Activated T-cell treated with anti-CD3 and anti-CD28 coated beads, Interleukin-2, amount 50 U/mL, for 4 hours (primary cell): ENCODE results near the gene ASTN1. TPM values are rescaled to one million over a fixed set of nuclear protein-coding genes. Genes with fewer than 3 reads are reported as not detected.
"Not testable (repeated sequence)": the region's sequence is repeated elsewhere in the genome, so short reads cannot be mapped to it uniquely, and the experiment has no call there.

Source experiments
- ATAC-seq, 2 donors: fragments of 200-7000 bp; cut with Tn5 transposase; one replicate each; pipeline ENCODE4 v1.10.0; 2021
- DNase-seq: peaks from one replicate; pipeline ENCODE4 v3.0.0-alpha.2; 2020
- H3K27me3 Mint-ChIP-seq: one replicate; pipeline ENCODE4 v1.8.0; 2021; ENCODE audit warnings: low read depth, mixed read lengths
- H3K36me3 Mint-ChIP-seq: one replicate; pipeline ENCODE4 v1.8.0; 2022; ENCODE audit warnings: mixed read lengths; ENCODE audit not compliant: insufficient read depth
- H3K4me1 Mint-ChIP-seq: one replicate; pipeline ENCODE4 v1.8.0; 2021; ENCODE audit warnings: low read depth, mixed read lengths
- H3K4me3 Mint-ChIP-seq: one replicate; pipeline ENCODE4 v1.8.0; 2021; ENCODE audit warnings: mild to moderate bottlenecking, moderate library complexity, mixed read lengths
- H3K9me3 Mint-ChIP-seq: one replicate; pipeline ENCODE4 v1.8.0; 2021; ENCODE audit warnings: mixed read lengths
- total RNA-seq, 3 donors: library from RNA; stranded (reverse); gene quantifications; one replicate each; pipeline ENCODE4 v1.2.1, GENCODE V29; 2021

Gene ASTN1
- total RNA-seq, 3 donors from 2014 or later, result not detected

- Mint-ChIP-seq H3K4me3 (no peak overlapping the region), H3K4me1 (no peaks in the 10 kb centered on the region), H3K9me3 (no peaks in the 10 kb centered on the region), H3K27me3 (no peaks in the 10 kb centered on the region), H3K36me3 (no peaks in the 10 kb centered on the region)
- no peak for ATAC-seq
- DNase-seq, result no peak
Observed at GRCh38 chr1:177106196-177106595, 58.3 kb downstream of the ASTN1 start.

DNA sequence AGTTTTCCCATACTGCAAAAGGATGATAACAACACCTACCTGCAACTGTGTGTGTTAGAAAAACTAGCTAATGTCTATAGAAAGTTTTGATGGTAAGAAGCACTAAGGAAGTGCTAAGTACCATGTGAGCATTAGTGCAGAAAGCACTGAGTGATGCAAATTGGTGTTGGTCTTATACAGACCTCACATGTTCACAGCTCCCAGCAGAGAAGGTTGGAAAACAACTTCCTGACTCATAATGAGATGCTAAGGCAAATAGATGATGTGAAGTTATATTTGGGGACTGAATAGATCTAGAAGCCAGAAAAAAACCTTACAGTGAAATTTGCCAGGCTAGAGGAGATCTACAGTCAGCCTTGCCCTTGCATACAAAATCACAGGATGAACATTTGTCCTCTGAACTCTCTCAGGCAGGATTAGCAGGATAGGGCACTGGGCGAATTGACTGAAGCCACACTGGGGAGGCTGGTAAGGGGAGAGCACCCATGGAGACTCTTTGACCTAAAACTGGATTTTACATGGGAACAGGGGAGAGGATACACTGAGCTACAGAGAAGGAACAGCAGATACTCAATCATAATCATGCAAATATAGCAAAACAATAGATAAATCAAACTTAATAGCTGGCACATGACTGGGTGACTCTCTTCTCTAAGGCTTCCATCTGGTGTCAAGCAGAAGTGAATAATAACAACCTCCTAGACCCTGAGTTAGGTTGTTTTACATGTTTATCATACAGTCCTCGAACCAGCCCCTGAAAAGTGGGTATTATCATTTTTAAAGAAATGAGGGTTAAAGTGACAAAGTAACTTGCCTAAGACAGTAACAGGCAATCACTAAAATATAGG is 61.3 kb downstream of the ASTN1 start:
- DNase-seq (no peak), ATAC-seq (no peak)
- H3K4me1 Mint-ChIP-seq, result no peaks in the 10 kb centered on the region
- no peaks in the 10 kb centered on the region for H3K36me3 Mint-ChIP-seq
- H3K27me3 Mint-ChIP-seq, result no peaks in the 10 kb centered on the region
- no peak overlapping the region for H3K4me3 Mint-ChIP-seq
- H3K9me3 Mint-ChIP-seq, result no peaks in the 10 kb centered on the region

DNA sequence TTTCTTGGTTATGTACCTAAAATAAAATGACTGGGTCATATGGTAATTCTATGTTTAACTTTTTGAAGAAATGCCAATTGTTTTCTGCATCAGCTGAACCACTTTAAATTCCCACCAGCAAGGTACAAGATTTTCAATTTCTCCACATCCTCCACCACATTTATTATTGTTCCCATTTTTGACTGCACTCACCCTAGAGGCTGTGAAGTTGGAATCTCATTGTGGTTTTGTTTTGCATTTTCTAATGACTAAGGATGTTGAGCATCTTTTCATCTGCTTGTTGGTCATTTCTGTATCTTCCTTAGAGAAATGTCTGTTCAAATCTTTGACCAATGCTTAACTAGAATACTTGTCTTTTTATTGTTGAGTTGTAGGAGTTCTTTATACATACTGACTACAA is 72.5 kb downstream of the ASTN1 start:
- no peak for DNase-seq
- ATAC-seq, result no peak
- Mint-ChIP-seq H3K9me3 (peaks cover 6% of the 10 kb centered on the region), H3K36me3 (no peaks in the 10 kb centered on the region), H3K27me3 (no peaks in the 10 kb centered on the region), H3K4me1 (no peaks in the 10 kb centered on the region), H3K4me3 (no peak overlapping the region)

DNA sequence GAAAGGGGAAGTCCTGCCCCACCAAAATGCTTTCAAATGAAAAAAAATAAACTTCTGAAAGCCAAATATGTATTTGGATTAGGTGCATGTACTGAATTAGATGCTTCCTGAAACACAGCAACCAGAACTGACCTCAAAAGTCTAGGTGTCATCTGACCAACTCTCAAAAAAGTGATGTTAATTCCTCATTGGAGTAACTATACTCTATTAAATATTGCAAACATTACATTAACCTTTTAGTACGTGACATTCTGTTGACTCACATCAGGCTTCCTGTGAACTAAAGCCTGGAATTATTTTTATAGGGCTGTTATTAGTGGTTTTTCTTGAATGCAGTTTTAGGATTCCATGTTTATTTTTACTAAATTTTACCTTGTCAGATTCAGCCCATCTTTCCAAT is 73.5 kb downstream of the ASTN1 start:
- H3K9me3 Mint-ChIP-seq, result no peaks in the 10 kb centered on the region
- H3K4me1 Mint-ChIP-seq, result no peaks in the 10 kb centered on the region
- H3K4me3 Mint-ChIP-seq, result no peak overlapping the region
- no peaks in the 10 kb centered on the region for H3K27me3 Mint-ChIP-seq
- no peak for ATAC-seq
- DNase-seq, result no peak
- no peaks in the 10 kb centered on the region for H3K36me3 Mint-ChIP-seq

- Mint-ChIP-seq H3K36me3 (no peaks in the 10 kb centered on the region), H3K9me3 (no peaks in the 10 kb centered on the region), H3K4me3 (no peak overlapping the region), H3K27me3 (no peaks in the 10 kb centered on the region), H3K4me1 (no peaks in the 10 kb centered on the region)
- ATAC-seq (no peak), DNase-seq (no peak)
Observed at GRCh38 chr1:177088966-177089365, 75.5 kb downstream of the ASTN1 start.

DNA sequence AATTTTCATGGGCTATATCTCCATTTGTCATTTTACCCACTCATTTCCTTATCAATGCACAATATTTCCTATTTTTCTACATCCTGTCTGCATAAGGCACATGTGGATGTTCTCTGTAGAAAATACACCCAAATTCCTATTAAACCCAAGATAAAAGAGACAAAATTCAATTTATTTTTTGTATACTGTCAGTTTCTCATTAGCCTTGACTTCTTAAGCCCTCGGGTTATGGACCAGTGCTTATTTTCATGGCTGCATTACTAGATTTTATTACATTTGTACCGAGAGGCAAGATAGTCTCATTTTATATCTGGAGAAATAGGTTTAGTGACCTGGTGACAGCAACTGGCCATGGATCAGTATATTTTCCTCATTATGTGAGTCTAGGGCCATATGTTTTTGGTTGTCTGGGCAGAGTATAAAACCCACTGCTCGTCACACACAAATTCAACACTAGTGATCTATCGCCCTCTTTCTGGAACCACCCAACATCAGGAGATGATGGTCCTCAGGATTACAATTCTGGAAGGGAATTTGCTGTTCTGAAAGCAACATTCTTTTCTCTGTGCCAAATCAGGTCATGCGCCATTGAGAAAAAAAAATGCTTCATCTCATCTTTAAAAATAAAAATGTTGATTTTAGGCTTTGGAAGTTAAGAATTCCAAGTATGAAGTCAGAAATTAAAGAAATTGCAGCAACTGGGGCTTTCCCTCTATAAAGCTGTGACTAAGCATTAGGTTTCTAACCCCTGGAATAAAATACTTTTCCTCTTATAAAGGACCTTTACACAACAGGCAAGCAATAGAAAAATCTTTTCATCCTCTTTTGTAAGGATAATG is 81.4 kb downstream of the ASTN1 start:
- Mint-ChIP-seq H3K4me3 (no peak overlapping the region), H3K27me3 (no peaks in the 10 kb centered on the region), H3K36me3 (no peaks in the 10 kb centered on the region), H3K4me1 (no peaks in the 10 kb centered on the region), H3K9me3 (peaks cover 5% of the 10 kb centered on the region)
- ATAC-seq (no peak), DNase-seq (no peak)

- Mint-ChIP-seq H3K4me1 (no peaks in the 10 kb centered on the region), H3K36me3 (no peaks in the 10 kb centered on the region), H3K27me3 (no peaks in the 10 kb centered on the region), H3K9me3 (peaks cover 5% of the 10 kb centered on the region), H3K4me3 (no peak overlapping the region)
- DNase-seq, result no peak
- ATAC-seq, result no peak
Observed at GRCh38 chr1:177080564-177080963, 83.9 kb downstream of the ASTN1 start.

- no peak overlapping the region for H3K4me3 Mint-ChIP-seq
- peaks cover 5% of the 10 kb centered on the region for H3K9me3 Mint-ChIP-seq
- no peaks in the 10 kb centered on the region for H3K36me3 Mint-ChIP-seq
- ATAC-seq, result no peak
- DNase-seq, result no peak
- H3K4me1 Mint-ChIP-seq, result no peaks in the 10 kb centered on the region
- no peaks in the 10 kb centered on the region for H3K27me3 Mint-ChIP-seq
Observed at GRCh38 chr1:177077734-177078499, 86.6 kb downstream of the ASTN1 start.

- peaks cover 5% of the 10 kb centered on the region for H3K9me3 Mint-ChIP-seq
- no peak overlapping the region for H3K4me3 Mint-ChIP-seq
- H3K27me3 Mint-ChIP-seq, result no peaks in the 10 kb centered on the region
- no peaks in the 10 kb centered on the region for H3K36me3 Mint-ChIP-seq
- ATAC-seq, result no peak
- no peaks in the 10 kb centered on the region for H3K4me1 Mint-ChIP-seq
- DNase-seq, result no peak
Observed at GRCh38 chr1:177077006-177077405, 87.5 kb downstream of the ASTN1 start.

DNA sequence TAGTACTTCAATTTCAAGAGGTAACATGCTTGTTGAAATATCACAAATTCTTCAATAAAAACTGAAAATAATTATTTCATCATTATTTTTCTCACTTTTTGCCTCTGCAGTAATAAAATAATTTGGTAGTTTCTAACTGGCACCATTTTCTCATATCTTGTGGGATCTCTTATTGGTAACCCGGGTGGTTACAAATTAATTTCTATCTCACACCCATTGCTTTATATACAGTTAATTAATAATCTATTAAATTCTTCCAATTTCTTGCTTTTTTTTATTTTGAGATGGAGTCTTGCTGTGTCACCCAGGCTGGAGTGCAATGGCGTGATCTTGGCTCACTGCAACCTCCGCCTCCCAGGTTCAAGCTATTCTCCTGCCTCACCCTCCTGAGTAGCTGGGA is 89.7 kb downstream of the ASTN1 start:
- not testable (repeated sequence) for H3K36me3 Mint-ChIP-seq, DNase-seq, H3K4me3 Mint-ChIP-seq, H3K27me3 Mint-ChIP-seq, H3K4me1 Mint-ChIP-seq, H3K9me3 Mint-ChIP-seq, ATAC-seq

GRCh38 chr1:177069490-177069889 is 95.0 kb downstream of the ASTN1 start:
- Mint-ChIP-seq H3K4me1 (no peaks in the 10 kb centered on the region), H3K4me3 (no peak overlapping the region), H3K36me3 (no peaks in the 10 kb centered on the region), H3K27me3 (no peaks in the 10 kb centered on the region), H3K9me3 (no peaks in the 10 kb centered on the region)
- ATAC-seq (no peak), DNase-seq (no peak)

GRCh38 chr1:177067752-177068410 is 96.6 kb downstream of the ASTN1 start:
- Mint-ChIP-seq H3K9me3 (no peaks in the 10 kb centered on the region), H3K36me3 (no peaks in the 10 kb centered on the region), H3K4me3 (no peak overlapping the region), H3K4me1 (no peaks in the 10 kb centered on the region), H3K27me3 (no peaks in the 10 kb centered on the region)
- ATAC-seq, result no peak
- DNase-seq, result no peak

DNA sequence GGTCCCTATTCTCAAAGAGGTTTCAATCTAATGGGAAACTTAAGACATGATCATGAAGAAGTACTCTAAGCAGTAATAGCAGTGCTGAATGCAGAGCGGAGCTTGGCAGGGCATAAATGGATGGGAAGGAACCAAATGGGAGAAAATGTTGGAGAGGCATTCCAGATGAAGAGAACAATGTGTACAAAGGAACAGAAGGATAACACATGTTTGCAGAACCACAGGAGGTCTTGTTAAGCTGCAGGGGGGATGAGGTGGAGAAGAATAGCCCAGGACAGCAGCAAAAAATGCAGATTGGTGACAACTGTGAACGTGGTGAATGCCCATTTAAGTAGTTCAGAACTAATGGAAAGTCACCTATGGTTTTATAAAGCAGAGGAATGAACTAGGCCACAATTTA is 99.1 kb downstream of the ASTN1 start:
- ATAC-seq (no peak), DNase-seq (no peak)
- Mint-ChIP-seq H3K4me1 (no peaks in the 10 kb centered on the region), H3K9me3 (no peaks in the 10 kb centered on the region), H3K27me3 (no peaks in the 10 kb centered on the region), H3K4me3 (no peak overlapping the region), H3K36me3 (no peaks in the 10 kb centered on the region)

GRCh38 chr1:177063648-177064047 is 100.9 kb downstream of the ASTN1 start:
- Mint-ChIP-seq H3K9me3 (no peaks in the 10 kb centered on the region), H3K36me3 (no peaks in the 10 kb centered on the region), H3K4me3 (no peak overlapping the region), H3K4me1 (no peaks in the 10 kb centered on the region), H3K27me3 (no peaks in the 10 kb centered on the region)
- DNase-seq (no peak), ATAC-seq (no peak)
